GM18502 (cell line): ENCODE results near the gene CACNA2D2.

Experiments used
- ATAC-seq: cut with Tn5 transposase; IDR thresholded peaks from one replicate; pipeline ENCODE4 v1.9.1; 2021; ENCODE audit warnings: mild to moderate bottlenecking; ENCODE audit not compliant: unreplicated experiment, poor library complexity

Gene CACNA2D2

DNA sequence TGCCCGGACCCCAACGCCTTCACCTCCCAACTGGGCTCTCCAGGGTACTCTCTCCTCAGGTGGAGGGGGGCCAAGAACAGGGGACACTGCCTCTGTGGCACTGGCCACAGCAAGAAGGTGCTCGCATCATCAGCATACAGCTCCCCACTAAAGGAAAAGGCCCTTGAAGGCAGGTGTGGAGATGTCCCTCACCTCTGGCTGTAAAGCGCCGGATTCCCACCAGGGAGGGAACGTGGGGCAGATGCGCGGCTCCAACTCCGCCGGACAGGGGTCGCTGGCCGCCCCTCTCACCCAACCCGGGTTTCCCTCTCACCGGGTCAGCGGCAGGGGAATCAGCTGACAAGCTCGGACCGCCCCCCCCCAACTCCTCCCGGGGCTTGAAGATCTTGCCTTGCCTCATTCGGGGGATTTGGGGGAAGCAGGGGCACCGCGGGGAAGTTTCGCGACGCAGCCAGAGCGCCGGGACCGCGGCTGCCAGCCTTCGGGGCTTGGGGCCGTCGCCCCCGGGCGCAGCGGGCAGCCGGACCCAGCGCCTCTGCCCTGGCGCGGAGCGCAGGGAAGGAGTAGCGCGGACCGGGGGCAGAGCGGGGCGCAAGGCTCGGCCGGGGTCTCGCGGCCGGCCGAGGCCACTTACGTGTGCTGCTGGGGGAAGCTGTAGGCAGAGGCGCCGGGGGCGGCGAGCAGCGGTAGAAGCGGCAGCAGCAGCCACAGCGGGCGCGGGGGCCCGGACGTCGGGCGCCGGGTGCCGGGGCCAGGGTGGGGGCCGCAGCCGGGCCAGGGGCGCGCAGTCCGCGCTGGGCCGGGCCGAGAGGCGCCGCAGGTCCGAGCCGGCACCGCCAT lies 630 bp downstream of the CACNA2D2 start:
- ATAC-seq: no peak

DNA sequence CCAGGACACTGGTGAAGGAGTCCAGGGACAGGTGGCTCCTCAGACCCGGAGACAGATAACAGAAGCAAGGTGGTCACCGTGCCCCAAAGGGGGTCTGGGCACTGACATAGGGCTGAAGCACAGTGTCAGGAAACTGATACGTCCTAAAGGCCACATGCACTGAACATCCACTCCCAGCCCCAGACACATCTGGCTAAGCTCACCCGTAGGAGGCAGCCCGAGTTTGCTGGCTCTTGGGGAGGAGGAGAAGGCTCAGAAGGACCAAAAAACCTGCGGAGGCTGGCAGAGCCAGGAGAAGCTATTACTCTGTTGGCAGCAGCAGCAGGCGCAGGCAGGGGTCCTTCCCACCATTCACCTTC lies 1.2 kb downstream of the CACNA2D2 start:
- no peak for ATAC-seq

GRCh38 chr3:50495609-50496423 lies 7.6 kb downstream of the CACNA2D2 start:
- ATAC-seq: no peak

DNA sequence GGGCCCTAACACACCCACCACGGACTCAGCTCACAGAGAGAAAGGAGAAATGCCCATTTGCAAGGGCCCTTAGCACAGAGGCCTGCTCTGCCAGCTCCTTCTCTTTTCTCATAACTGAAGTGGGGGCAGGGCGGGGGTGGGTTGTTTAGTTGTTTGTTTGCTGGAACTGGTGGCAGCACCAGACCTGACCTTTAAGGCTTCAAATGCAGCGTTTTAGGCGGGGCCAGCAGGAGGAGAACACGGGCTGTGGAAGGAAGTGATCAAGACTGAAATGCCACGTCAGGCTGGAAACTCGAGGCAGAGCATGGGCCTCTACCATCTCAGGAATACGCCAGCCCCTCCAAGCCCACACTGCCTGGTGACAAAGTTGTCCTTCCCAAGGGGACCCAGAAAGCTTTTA lies 9.3 kb downstream of the CACNA2D2 start:
- no peak for ATAC-seq

- no peak for ATAC-seq
These were observed 9.8 kb downstream of the CACNA2D2 start for GRCh38 chr3:50493623-50494022.

DNA sequence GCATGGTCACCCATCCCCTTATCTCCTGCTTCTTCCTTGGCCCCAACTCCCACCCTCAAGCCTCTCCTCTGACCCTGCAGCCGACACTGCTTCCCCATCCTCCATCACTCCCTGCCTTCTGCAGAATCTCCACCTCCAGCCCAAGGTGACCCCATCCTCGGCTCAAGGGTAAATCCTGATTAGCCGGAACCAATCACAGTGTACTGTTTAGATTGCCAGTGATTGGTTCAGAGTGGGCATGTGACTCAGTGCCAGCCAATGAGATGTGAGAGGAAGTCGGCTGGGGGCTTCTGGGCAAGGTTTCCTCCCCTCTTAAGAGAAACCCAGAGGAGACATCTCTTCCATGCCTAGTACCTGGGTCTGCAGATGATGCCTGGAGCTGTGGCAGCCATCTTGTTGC lies 10.3 kb downstream of the CACNA2D2 start:
- no peak for ATAC-seq

- no peak for ATAC-seq
These were observed 12.4 kb downstream of the CACNA2D2 start for GRCh38 chr3:50491023-50491422.

DNA sequence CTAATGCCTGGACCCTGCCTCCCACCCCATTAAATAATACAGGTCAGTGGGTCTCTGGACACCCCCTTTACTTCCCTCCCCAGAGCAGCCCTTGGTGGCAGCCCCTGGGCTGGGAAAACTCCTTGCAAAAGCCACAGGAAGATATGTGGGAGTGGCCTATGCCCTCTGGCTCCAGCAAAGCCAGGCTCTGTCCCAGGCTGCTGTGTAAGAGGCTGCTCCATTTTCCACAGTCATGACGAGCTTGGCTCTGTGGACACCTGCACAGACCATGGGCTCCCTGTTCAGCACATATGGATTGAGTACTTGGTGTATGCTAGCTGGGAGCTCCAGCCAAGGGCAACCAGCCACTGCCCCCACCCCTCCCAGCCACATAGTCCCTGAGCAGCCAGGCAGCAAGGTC lies 13.0 kb downstream of the CACNA2D2 start:
- ATAC-seq: no peak

- ATAC-seq: no peak
These were observed 16.3 kb downstream of the CACNA2D2 start for GRCh38 chr3:50487181-50487580.

- ATAC-seq: no peak
These were observed 17.1 kb downstream of the CACNA2D2 start for GRCh38 chr3:50486219-50486888.

DNA sequence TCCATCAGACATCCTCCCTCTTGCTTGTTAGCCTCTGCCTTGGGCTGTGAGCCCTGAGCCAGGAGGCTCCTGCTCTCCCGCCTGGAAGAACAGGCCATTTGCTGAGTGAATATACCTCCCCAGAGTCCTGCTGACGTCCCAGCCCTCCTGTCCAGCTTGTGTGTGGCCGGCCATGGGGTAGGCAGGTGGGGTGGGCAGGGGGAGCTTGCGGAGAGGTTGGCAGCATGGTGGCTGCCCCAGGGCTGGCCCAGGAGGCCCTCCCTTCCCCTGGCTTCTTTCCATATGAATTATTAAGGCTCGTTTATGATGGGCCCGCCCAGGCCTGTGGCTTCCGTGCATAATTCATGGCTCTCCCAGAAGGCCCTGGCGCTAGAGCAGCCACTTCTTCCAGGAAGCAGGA lies 18.7 kb downstream of the CACNA2D2 start:
- no peak for ATAC-seq

DNA sequence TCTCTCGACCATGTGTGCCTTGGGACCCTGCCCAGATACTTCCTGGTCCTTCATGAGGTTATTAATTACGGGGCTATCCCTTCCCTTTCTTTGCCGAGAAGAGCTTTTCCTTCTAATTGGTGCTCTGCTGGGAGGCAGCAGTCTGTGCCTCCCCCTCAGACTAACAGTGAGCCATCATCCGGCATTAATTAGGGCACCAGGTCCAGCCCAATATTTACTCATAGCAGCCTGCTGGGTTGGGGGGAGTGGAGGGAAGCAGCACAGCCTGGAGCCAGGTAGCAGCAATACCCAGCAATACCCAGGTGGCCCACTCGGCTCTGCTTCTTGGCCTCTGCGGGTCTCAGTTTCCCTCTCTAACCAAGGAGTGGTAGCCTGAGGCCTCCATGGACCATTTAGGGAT lies 20.1 kb downstream of the CACNA2D2 start:
- ATAC-seq: no peak

DNA sequence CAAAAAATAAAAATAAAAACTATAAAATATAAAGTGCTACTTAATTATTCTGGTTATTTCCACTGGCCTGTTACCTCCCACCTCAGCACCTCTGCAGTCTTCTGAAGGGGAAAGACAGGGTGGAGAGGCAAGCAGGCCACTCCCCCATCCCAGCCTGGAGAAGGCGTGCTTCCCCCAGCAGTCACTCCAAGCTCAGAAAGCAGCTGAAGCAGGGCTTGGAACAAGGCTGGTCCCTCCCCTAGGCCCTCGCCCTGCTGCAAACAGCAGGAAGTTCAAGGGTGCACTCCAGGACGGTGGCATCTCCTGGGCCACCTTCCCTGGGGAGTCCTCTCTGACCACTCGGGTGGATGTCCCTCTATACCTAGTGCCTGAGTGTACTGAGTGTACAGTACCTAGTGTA lies 21.4 kb downstream of the CACNA2D2 start:
- ATAC-seq: no peak

- no peak for ATAC-seq
These were observed 23.0 kb downstream of the CACNA2D2 start for GRCh38 chr3:50480471-50480870.

GRCh38 chr3:50479523-50479922 lies 23.9 kb downstream of the CACNA2D2 start:
- ATAC-seq: no peak

DNA sequence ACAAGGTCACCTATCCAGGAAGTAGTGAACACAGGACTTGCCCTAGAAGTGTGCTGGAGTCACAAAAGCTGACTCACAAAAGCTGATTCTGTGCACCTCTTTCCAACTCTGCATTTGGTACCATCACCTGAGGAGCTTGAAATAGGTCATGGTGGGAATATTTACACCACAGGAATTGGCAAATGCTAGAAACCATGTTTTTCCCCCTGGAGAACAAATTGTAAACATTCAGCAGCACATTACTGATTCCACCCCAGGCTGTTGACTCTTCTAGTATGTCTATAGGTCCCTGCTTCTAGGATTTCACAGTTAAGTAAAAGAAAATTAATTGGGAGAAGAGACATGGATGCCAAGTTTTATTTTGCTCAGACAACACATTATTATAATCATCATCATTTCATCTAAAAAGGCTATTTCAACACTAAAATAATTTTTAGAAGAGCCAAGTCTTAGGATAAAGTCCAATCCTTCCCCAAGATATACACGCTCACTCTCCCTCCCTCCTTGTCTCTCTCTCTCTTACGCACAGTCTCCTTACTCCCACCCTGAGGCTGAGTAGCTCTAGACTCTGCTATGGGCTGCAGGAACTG lies 24.7 kb downstream of the CACNA2D2 start:
- ATAC-seq: no peak

GRCh38 chr3:50478051-50478450 lies 25.4 kb downstream of the CACNA2D2 start:
- ATAC-seq: no peak

- ATAC-seq: no peak
These were observed 28.1 kb downstream of the CACNA2D2 start for GRCh38 chr3:50475348-50475747.

DNA sequence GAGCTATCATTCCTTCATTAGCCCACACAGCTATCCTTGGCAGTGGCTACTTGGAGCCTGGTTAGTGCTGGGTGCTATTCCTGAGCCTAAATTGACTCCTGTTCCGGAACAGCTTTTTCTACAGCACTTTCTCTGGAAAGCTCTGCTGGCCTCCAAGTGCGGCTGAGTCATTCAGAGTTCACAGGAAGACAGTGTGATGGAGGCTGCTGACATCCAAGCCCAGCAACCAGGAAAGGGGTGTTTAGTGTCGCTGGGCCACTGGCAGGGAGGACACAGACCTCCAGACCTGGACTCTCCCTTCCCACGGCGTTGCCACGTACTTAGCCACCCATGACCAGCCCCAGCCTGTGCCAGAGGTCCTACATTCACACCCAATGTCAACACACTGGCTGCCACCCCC lies 28.7 kb downstream of the CACNA2D2 start:
- no peak for ATAC-seq

GRCh38 chr3:50473768-50474167 lies 29.7 kb downstream of the CACNA2D2 start:
- ATAC-seq: no peak

GRCh38 chr3:50472958-50473357 lies 30.5 kb downstream of the CACNA2D2 start:
- ATAC-seq: no peak
